HG02938 (cell line): Measurements from ENCODE around the gene RPS6KA2.
A peak's percentile ranks its signal among the peaks of the same experiment; 100 is the strongest.
"Not testable (repeated sequence)": the region's sequence is repeated elsewhere in the genome, so short reads cannot be mapped to it uniquely, and the experiment has no call there.

Experiments
- ATAC-seq: cut with Tn5 transposase; IDR thresholded peaks from one replicate; pipeline ENCODE4 v1.9.1; 2021; ENCODE audit warnings: mild to moderate bottlenecking, moderate library complexity; ENCODE audit not compliant: unreplicated experiment

RPS6KA2 gene

GRCh38 chr6:166595061-166595780, 31.8 kb downstream of the RPS6KA2 start:
- ATAC-seq, result no peak

GRCh38 chr6:166592821-166593220, 34.2 kb downstream of the RPS6KA2 start:
- ATAC-seq, result no peak

- no peak for ATAC-seq
These were observed 35.0 kb downstream of the RPS6KA2 start for GRCh38 chr6:166591961-166592520.

GRCh38 chr6:166591026-166591425, 36.0 kb downstream of the RPS6KA2 start:
- no peak for ATAC-seq

- ATAC-seq, result no peak
These were observed 37.1 kb downstream of the RPS6KA2 start for GRCh38 chr6:166589786-166590574.

- ATAC-seq, result no peak
These were observed 37.7 kb downstream of the RPS6KA2 start for GRCh38 chr6:166589337-166589731.

- no peak for ATAC-seq
These were observed 38.2 kb downstream of the RPS6KA2 start for GRCh38 chr6:166588691-166589336.

- ATAC-seq, result peak; percentile 85
These were observed 39.2 kb downstream of the RPS6KA2 start for GRCh38 chr6:166587631-166588413.

GRCh38 chr6:166586424-166587156, 40.5 kb downstream of the RPS6KA2 start, which contains the start of gene RAMACL:
RAMACL (minus strand) TSS chr6:166586678; CDS start chr6:166586477, 201 bp downstream.
- ATAC-seq, result peak; percentile 67

- ATAC-seq, result no peak
These were observed 42.1 kb downstream of the RPS6KA2 start for GRCh38 chr6:166584853-166585429.

- ATAC-seq, result no peak
These were observed 42.9 kb downstream of the RPS6KA2 start for GRCh38 chr6:166584155-166584554.

GRCh38 chr6:166583230-166583965, 43.7 kb downstream of the RPS6KA2 start:
- no peak for ATAC-seq

GRCh38 chr6:166582258-166582657, 44.8 kb downstream of the RPS6KA2 start:
- ATAC-seq, result no peak

GRCh38 chr6:166581801-166582200, 45.2 kb downstream of the RPS6KA2 start:
- ATAC-seq, result not testable (repeated sequence)

GRCh38 chr6:166581091-166581511, 46.0 kb downstream of the RPS6KA2 start:
- ATAC-seq, result no peak

GRCh38 chr6:166580076-166581050, 46.7 kb downstream of the RPS6KA2 start:
- no peak for ATAC-seq

- no peak for ATAC-seq
These were observed 47.7 kb downstream of the RPS6KA2 start for GRCh38 chr6:166579237-166579850.
